Duodenal mucosa (tissue), 2 donors: ENCODE results near the gene MOCS1.
"Not testable (repeated sequence)": the region's sequence is repeated elsewhere in the genome, so short reads cannot be mapped to it uniquely, and the experiment has no call there.

Experiments
- H3K27ac ChIP-seq: one replicate; pipeline ENCODE4 v1.7.0; 2013; ENCODE audit warnings: low read depth, low read length
- H3K27me3 ChIP-seq, 2 donors: one replicate each; pipeline ENCODE4 v1.7.0; 2013; ENCODE audit warnings: low read length in 2 of 2, control low read depth in 1 of 2; ENCODE audit not compliant: insufficient read depth in 2 of 2, control insufficient read depth in 1 of 2
- H3K36me3 ChIP-seq, 2 donors: one replicate each; pipeline ENCODE4 v1.7.0; 2013; ENCODE audit warnings: low read length in 2 of 2, control low read depth in 1 of 2; ENCODE audit not compliant: insufficient read depth in 2 of 2, control insufficient read depth in 1 of 2
- H3K4me1 ChIP-seq, 2 donors: one replicate each; pipeline ENCODE4 v1.7.0; 2013; ENCODE audit warnings: low read length in 2 of 2, control low read depth in 1 of 2; ENCODE audit not compliant: insufficient read depth in 2 of 2, control insufficient read depth in 1 of 2
- H3K4me3 ChIP-seq, 2 donors: one replicate each; pipeline ENCODE4 v1.7.0; 2013; ENCODE audit warnings: low read length in 2 of 2, low read depth in 1 of 2
- H3K9ac ChIP-seq, 2 donors: one replicate each; pipeline ENCODE4 v1.7.0; 2013; ENCODE audit warnings: low read length in 2 of 2, low read depth in 1 of 2
- H3K9me3 ChIP-seq, 2 donors: one replicate each; pipeline ENCODE4 v1.7.0; 2013; ENCODE audit warnings: low read length in 2 of 2, control low read depth in 1 of 2; ENCODE audit not compliant: control insufficient read depth in 1 of 2

MOCS1 gene

GRCh38 chr6:39934131-39934757 is at the start of gene MOCS1:
MOCS1 (minus strand) TSS chr6:39934462; CDS start chr6:39934417, 45 bp downstream.
- H3K4me1 ChIP-seq: peaks cover 49 to 55% of the 10 kb centered on the region in 2 donors
- H3K27me3 ChIP-seq: no peaks in the 10 kb centered on the region
- H3K9me3 ChIP-seq: no peaks in the 10 kb centered on the region
- H3K36me3 ChIP-seq: no peaks in the 10 kb centered on the region
- peak within 1 kb of the TSS; percentile 68 to 85 for H3K9ac ChIP-seq
- peak within 1 kb of the TSS; percentile 79 to 87 for H3K4me3 ChIP-seq
- H3K27ac ChIP-seq: peak within 1 kb of the TSS; percentile 12

DNA sequence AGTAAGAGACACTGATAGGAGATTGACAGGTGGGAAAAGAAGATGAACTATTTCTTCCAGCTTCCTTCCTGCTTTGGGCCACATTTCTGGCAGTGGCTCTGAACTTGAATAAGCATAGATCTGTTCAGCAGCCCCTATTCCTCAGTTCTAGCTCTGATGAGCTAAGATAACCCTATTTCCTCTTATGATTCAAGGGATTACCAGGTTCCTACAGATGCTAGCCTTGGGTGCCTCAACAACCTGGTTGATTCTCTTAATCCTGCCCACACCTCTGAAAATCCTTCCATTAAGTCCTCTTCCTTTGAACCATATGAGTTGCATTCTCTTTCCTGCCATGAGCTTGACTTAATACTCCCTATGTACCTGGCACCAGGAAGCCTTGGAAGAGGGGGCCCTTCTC is 49.8 kb upstream of the MOCS1 start:
- Histone ChIP-seq H3K9ac (no peak overlapping the region), H3K36me3 (no peaks in the 10 kb centered on the region), H3K9me3 (no peaks in the 10 kb centered on the region)

GRCh38 chr6:39983193-39983592 is 48.9 kb upstream of the MOCS1 start:
- Histone ChIP-seq H3K27me3 (no peaks in the 10 kb centered on the region), H3K4me3 (no peak overlapping the region), H3K4me1 (peaks cover 7 to 19% of the 10 kb centered on the region in 2 donors), H3K36me3 (no peaks in the 10 kb centered on the region), H3K9ac (no peak overlapping the region), H3K27ac (no peak overlapping the region), H3K9me3 (no peaks in the 10 kb centered on the region)

More for the DNA sequence above, 49.8 kb upstream of the MOCS1 start:
- no peak overlapping the region for H3K4me3 ChIP-seq
- H3K27ac ChIP-seq: no peak overlapping the region
- no peaks in the 10 kb centered on the region for H3K27me3 ChIP-seq
- peaks cover under 1 to 11% of the 10 kb centered on the region in 2 donors for H3K4me1 ChIP-seq

- Histone ChIP-seq H3K27ac (no peak overlapping the region), H3K36me3 (no peaks in the 10 kb centered on the region), H3K9me3 (no peaks in the 10 kb centered on the region), H3K27me3 (no peaks in the 10 kb centered on the region), H3K4me1 (peaks cover 7 to 20% of the 10 kb centered on the region in 2 donors), H3K9ac (no peak overlapping the region), H3K4me3 (no peak overlapping the region)
These were observed 48.5 kb upstream of the MOCS1 start for GRCh38 chr6:39982720-39983119.

- peaks cover 7 to 22% of the 10 kb centered on the region in 2 donors for H3K4me1 ChIP-seq
- no peak overlapping the region for H3K4me3 ChIP-seq
- no peak overlapping the region for H3K9ac ChIP-seq
- H3K36me3 ChIP-seq: no peaks in the 10 kb centered on the region
- no peak overlapping the region for H3K27ac ChIP-seq
- H3K27me3 ChIP-seq: no peaks in the 10 kb centered on the region
- no peaks in the 10 kb centered on the region for H3K9me3 ChIP-seq
These were observed 46.7 kb upstream of the MOCS1 start for GRCh38 chr6:39980839-39981580.

- Histone ChIP-seq H3K4me3 (no peak overlapping the region), H3K4me1 (peaks cover 7 to 27% of the 10 kb centered on the region in 2 donors), H3K27me3 (no peaks in the 10 kb centered on the region), H3K36me3 (no peaks in the 10 kb centered on the region), H3K27ac (no peak overlapping the region), H3K9me3 (no peaks in the 10 kb centered on the region), H3K9ac (no peak overlapping the region)
These were observed 45.4 kb upstream of the MOCS1 start for GRCh38 chr6:39979461-39980328.

DNA sequence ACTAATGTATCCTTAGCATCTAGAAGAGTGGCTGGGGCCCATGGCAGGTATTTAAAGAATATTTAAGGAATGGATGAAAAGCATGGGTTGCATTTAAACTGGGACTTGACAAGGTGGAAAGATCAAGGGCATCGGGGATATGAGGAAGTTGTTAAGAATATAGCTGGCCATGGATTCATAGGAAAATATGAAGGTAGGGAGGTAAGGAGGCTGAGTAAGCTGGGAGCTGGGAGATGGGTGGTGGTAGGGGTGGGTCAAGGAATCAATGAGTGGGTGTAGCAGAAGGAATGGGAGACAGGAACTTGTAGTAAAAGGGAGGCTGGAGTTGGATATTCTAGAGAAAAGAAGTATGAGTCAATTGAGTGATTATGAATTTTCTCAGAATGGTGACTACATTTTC is 44.0 kb upstream of the MOCS1 start:
- H3K4me3 ChIP-seq: no peak overlapping the region
- no peak overlapping the region for H3K9ac ChIP-seq
- H3K9me3 ChIP-seq: no peaks in the 10 kb centered on the region
- peaks cover 10 to 28% of the 10 kb centered on the region in 2 donors for H3K4me1 ChIP-seq
- no peaks in the 10 kb centered on the region for H3K36me3 ChIP-seq
- no peaks in the 10 kb centered on the region for H3K27me3 ChIP-seq
- no peak overlapping the region for H3K27ac ChIP-seq

GRCh38 chr6:39973661-39974060 is 39.4 kb upstream of the MOCS1 start:
- Histone ChIP-seq H3K27ac (no peak overlapping the region), H3K9me3 (no peaks in the 10 kb centered on the region), H3K9ac (no peak overlapping the region), H3K4me3 (no peak overlapping the region), H3K4me1 (peaks cover 15 to 19% of the 10 kb centered on the region in 2 donors), H3K36me3 (no peaks in the 10 kb centered on the region), H3K27me3 (no peaks in the 10 kb centered on the region)

- H3K4me3 ChIP-seq, H3K9ac ChIP-seq, H3K27me3 ChIP-seq, H3K36me3 ChIP-seq, H3K9me3 ChIP-seq, H3K27ac ChIP-seq: not testable (repeated sequence)
- H3K4me1 ChIP-seq: peaks cover 13% of the 10 kb centered on the region in 2 donors
These were observed 38.5 kb upstream of the MOCS1 start for GRCh38 chr6:39972717-39973116.

- H3K9me3 ChIP-seq, H3K36me3 ChIP-seq, H3K9ac ChIP-seq, H3K27me3 ChIP-seq, H3K27ac ChIP-seq, H3K4me3 ChIP-seq: not testable (repeated sequence)
- H3K4me1 ChIP-seq: peaks cover 17 to 19% of the 10 kb centered on the region in 2 donors
These were observed 36.9 kb upstream of the MOCS1 start for GRCh38 chr6:39971131-39971530.
